H9 (cell line): ENCODE measurements around the gene BAMBI. TPM values are rescaled to one million over a fixed set of nuclear protein-coding genes. Genes with fewer than 3 reads are reported as not detected.

Source experiments
- DNase-seq: peaks from one replicate; pipeline ENCODE4 v3.0.0-alpha.2; 2017
- H2AFZ ChIP-seq: one replicate; pipeline ENCODE4 v1.6.1; 2013; ENCODE audit warnings: mild to moderate bottlenecking, low read length, control low read depth, moderate library complexity
- H2AK5ac ChIP-seq: 2 replicates; pipeline ENCODE4 v1.6.1; 2013; ENCODE audit warnings: low read length, control low read depth, mixed read lengths; ENCODE audit not compliant: insufficient read length
- H2BK120ac ChIP-seq: one replicate; pipeline ENCODE4 v1.6.1; 2013; ENCODE audit warnings: low read depth, mild to moderate bottlenecking, low read length, control low read depth, inconsistent platforms; ENCODE audit not compliant: poor library complexity, severe bottlenecking
- H2BK12ac ChIP-seq: 2 replicates; pipeline ENCODE4 v1.6.1; 2013; ENCODE audit warnings: low read length, control low read depth, mixed read lengths, low read depth; ENCODE audit not compliant: insufficient read length
- H2BK15ac ChIP-seq: 2 replicates; pipeline ENCODE4 v1.6.1; 2013; ENCODE audit warnings: low read depth, low read length, control low read depth
- H2BK20ac ChIP-seq: one replicate; pipeline ENCODE4 v1.6.1; 2013; ENCODE audit warnings: low read depth, mild to moderate bottlenecking, low read length, control low read depth, inconsistent platforms; ENCODE audit not compliant: poor library complexity, severe bottlenecking
- H2BK5ac ChIP-seq: 2 replicates; pipeline ENCODE4 v1.6.1; 2013; ENCODE audit warnings: low read length, control low read depth, mixed read lengths; ENCODE audit not compliant: insufficient read length
- H3K14ac ChIP-seq: 2 replicates; pipeline ENCODE4 v1.6.1; 2013; ENCODE audit warnings: low read length, control low read depth; ENCODE audit not compliant: insufficient read depth
- H3K18ac ChIP-seq: 2 replicates; pipeline ENCODE4 v1.6.1; 2013; ENCODE audit warnings: low read depth, mild to moderate bottlenecking, mixed read lengths, low read length, control low read depth; ENCODE audit not compliant: insufficient read length
- H3K23ac ChIP-seq: 2 replicates; pipeline ENCODE4 v1.6.1; 2013; ENCODE audit warnings: low read length, control low read depth, mixed read lengths, low read depth; ENCODE audit not compliant: insufficient read length
- H3K23me2 ChIP-seq: 2 replicates; pipeline ENCODE4 v1.6.1; 2013; ENCODE audit warnings: low read depth, mild to moderate bottlenecking, mixed read lengths, low read length, control low read depth; ENCODE audit not compliant: insufficient read length, poor library complexity, severe bottlenecking
- H3K27ac ChIP-seq: 2 replicates; pipeline ENCODE4 v1.5.1; 2013; ENCODE audit warnings: low read length, control low read depth, mixed read lengths, low read depth; ENCODE audit not compliant: insufficient read length
- H3K27me3 ChIP-seq: 2 replicates; pipeline ENCODE4 v1.6.1; 2013; ENCODE audit warnings: low read length, control low read depth, inconsistent platforms; ENCODE audit not compliant: insufficient read depth
- H3K4ac ChIP-seq: 2 replicates; pipeline ENCODE4 v1.6.1; 2013; ENCODE audit warnings: low read depth, mild to moderate bottlenecking, control low read depth, inconsistent platforms, low read length, moderate library complexity
- H3K4me1 ChIP-seq: 2 replicates; pipeline ENCODE4 v1.6.1; 2013; ENCODE audit warnings: low read length, control low read depth, inconsistent platforms; ENCODE audit not compliant: insufficient read depth
- H3K4me2 ChIP-seq: 2 replicates; pipeline ENCODE4 v1.6.1; 2013; ENCODE audit warnings: low read length, control low read depth, mixed read lengths; ENCODE audit not compliant: insufficient read length, insufficient read depth
- H3K56ac ChIP-seq: 2 replicates; pipeline ENCODE4 v1.6.1; 2013; ENCODE audit warnings: low read depth, mild to moderate bottlenecking, mixed read lengths, low read length, control low read depth; ENCODE audit not compliant: insufficient read length
- H3K79me1 ChIP-seq: 2 replicates; pipeline ENCODE4 v1.6.1; 2013; ENCODE audit warnings: low read depth, mild to moderate bottlenecking, moderate library complexity, low read length, control low read depth, inconsistent platforms; ENCODE audit not compliant: insufficient read depth, poor library complexity, severe bottlenecking
- H3K79me2 ChIP-seq: 2 replicates; pipeline ENCODE4 v1.6.1; 2013; ENCODE audit warnings: low read length, control low read depth, inconsistent platforms; ENCODE audit not compliant: insufficient read depth
- H3K9ac ChIP-seq: 2 replicates; pipeline ENCODE4 v1.6.1; 2013; ENCODE audit warnings: low read length, control low read depth, mixed read lengths; ENCODE audit not compliant: insufficient read length; ENCODE audit errors: extremely low read depth
- H3K9me3 ChIP-seq: one replicate; pipeline ENCODE4 v1.6.1; 2013; ENCODE audit warnings: low read depth, low read length, inconsistent platforms; ENCODE audit not compliant: control insufficient read depth
- H3T11ph ChIP-seq: one replicate; pipeline ENCODE4 v1.6.1; 2013; ENCODE audit warnings: mild to moderate bottlenecking, low read length, control low read depth, inconsistent platforms
- H4K20me1 ChIP-seq: one replicate; pipeline ENCODE4 v1.6.1; 2013; ENCODE audit not compliant: control insufficient read depth, insufficient read length, insufficient read depth
- H4K5ac ChIP-seq: 2 replicates; pipeline ENCODE4 v1.6.1; 2013; ENCODE audit warnings: low read depth, mild to moderate bottlenecking, mixed read lengths, low read length, control low read depth; ENCODE audit not compliant: insufficient read length
- H4K8ac ChIP-seq: replicated peaks from 2 replicates; pipeline ENCODE4 v1.6.1; 2013; ENCODE audit warnings: low read length, control low read depth, mixed read lengths, low read depth; ENCODE audit not compliant: insufficient read length
- H4K91ac ChIP-seq: 2 replicates; pipeline ENCODE4 v1.6.1; 2013; ENCODE audit warnings: low read depth, mild to moderate bottlenecking, moderate library complexity, mixed read lengths, low read length, control low read depth; ENCODE audit not compliant: insufficient read length
- H3K27ac Mint-ChIP-seq, 3 experiments: 2 replicates in 2 of 3; 3 replicates in 1 of 3; pipeline ENCODE4 v1.8.0; 2020 to 2021; ENCODE audit warnings: mixed read lengths in 3 of 3, mild to moderate bottlenecking in 1 of 3, moderate library complexity in 1 of 3
- H3K27me3 Mint-ChIP-seq: 2 replicates; pipeline ENCODE4 v1.8.0; 2021; ENCODE audit warnings: low read depth, mild to moderate bottlenecking, moderate library complexity, mixed read lengths
- H3K36me3 Mint-ChIP-seq, 3 experiments: 2 replicates in 2 of 3; 3 replicates in 1 of 3; pipeline ENCODE4 v1.8.0; 2020 to 2021; ENCODE audit warnings: low read depth in 3 of 3, mixed read lengths in 3 of 3; ENCODE audit not compliant: insufficient read depth in 1 of 3
- H3K4me1 Mint-ChIP-seq, 2 experiments: 2 replicates each; pipeline ENCODE4 v1.8.0; 2020; ENCODE audit warnings: mixed read lengths in 2 of 2
- H3K4me3 Mint-ChIP-seq, 2 experiments: 2 replicates in 1 of 2; 3 replicates in 1 of 2; pipeline ENCODE4 v1.8.0; 2020 to 2021; ENCODE audit warnings: mild to moderate bottlenecking in 2 of 2, mixed read lengths in 2 of 2, moderate library complexity in 1 of 2
- H3K9me3 Mint-ChIP-seq, 2 experiments: 2 replicates in 1 of 2; 3 replicates in 1 of 2; pipeline ENCODE4 v1.8.0; 2020; ENCODE audit warnings: mild to moderate bottlenecking in 2 of 2, mixed read lengths in 2 of 2, moderate library complexity in 1 of 2
- WGBS: extraction: QIAGEN DNeasy Blood & Tissue Kit; methylation state at CpG from one replicate; pipeline ENCODE4 v1.1.7; 2013; ENCODE audit warnings: missing lambda C conversion rate, low lambda C conversion rate, mixed read lengths; ENCODE audit not compliant: insufficient read length; ENCODE audit errors: extremely low coverage; 5-methylcytosine and 5-hydroxymethylcytosine counted together
- total RNA-seq: library from RNA; stranded (reverse); gene quantifications from 2 replicates; pipeline ENCODE4 v1.2.1, GENCODE V29; 2021
- TF ChIP-seq, protein P1 (sequence below): fragments of 200-600 bp; sonication (generic); conservative IDR thresholded peaks from 3 replicates; pipeline ENCODE4 v1.8.0; 2021; ENCODE audit warnings: antibody characterized with exemption, mild to moderate bottlenecking

BAMBI gene
- total RNA-seq, 1 experiment from 2014 or later: 16.8 TPM

DNA sequence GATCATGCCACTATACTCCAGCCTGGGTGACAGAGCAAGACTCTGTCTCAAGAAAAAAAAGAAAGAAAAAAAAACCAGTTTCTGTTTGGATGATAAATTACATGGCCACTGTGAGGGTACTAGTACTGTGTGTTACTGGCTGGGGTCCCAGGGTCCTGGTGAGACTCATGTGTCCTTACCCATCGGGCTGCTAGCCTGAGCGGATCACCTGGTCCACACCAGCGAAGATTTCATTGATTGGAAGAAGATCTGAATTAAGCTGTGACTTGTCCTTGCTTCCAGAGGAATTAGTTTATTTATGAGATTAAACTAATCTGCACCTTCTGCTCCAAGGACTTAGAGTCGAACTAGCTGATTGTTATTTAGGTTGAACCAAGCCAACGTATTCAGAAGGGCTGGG, 40.0 kb upstream of the BAMBI start:
- H3K23ac ChIP-seq: no peak overlapping the region
- no peak overlapping the region for H2BK12ac ChIP-seq
- H3K79me2 ChIP-seq: no peaks in the 10 kb centered on the region
- no CpG with 5 or more reads among the region's 5 CpGs for WGBS
- Mint-ChIP-seq H3K27ac (no peak overlapping the region), H3K4me3 (no peak overlapping the region), H3K9me3 (no peaks in the 10 kb centered on the region), H3K27me3 (no peaks in the 10 kb centered on the region), H3K36me3 (no peaks in the 10 kb centered on the region), H3K4me1 (no peaks in the 10 kb centered on the region)
- no peak overlapping the region for H3K56ac ChIP-seq
- no peak overlapping the region for H3K9ac ChIP-seq
- no peak for DNase-seq
- no peak overlapping the region for H3T11ph ChIP-seq
- H3K23me2 ChIP-seq: no peaks in the 10 kb centered on the region
- no peak overlapping the region for H4K8ac ChIP-seq
- H3K27ac ChIP-seq: no peak overlapping the region
- no peaks in the 10 kb centered on the region for H3K9me3 ChIP-seq
- no peak overlapping the region for H3K4ac ChIP-seq
- H4K5ac ChIP-seq: no peak overlapping the region
- TF ChIP-seq, protein P1, sequence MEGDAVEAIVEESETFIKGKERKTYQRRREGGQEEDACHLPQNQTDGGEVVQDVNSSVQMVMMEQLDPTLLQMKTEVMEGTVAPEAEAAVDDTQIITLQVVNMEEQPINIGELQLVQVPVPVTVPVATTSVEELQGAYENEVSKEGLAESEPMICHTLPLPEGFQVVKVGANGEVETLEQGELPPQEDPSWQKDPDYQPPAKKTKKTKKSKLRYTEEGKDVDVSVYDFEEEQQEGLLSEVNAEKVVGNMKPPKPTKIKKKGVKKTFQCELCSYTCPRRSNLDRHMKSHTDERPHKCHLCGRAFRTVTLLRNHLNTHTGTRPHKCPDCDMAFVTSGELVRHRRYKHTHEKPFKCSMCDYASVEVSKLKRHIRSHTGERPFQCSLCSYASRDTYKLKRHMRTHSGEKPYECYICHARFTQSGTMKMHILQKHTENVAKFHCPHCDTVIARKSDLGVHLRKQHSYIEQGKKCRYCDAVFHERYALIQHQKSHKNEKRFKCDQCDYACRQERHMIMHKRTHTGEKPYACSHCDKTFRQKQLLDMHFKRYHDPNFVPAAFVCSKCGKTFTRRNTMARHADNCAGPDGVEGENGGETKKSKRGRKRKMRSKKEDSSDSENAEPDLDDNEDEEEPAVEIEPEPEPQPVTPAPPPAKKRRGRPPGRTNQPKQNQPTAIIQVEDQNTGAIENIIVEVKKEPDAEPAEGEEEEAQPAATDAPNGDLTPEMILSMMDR: no peak
- H2BK15ac ChIP-seq: no peak overlapping the region
- no peak overlapping the region for H2AK5ac ChIP-seq
- H3K27me3 ChIP-seq: no peaks in the 10 kb centered on the region
- H4K20me1 ChIP-seq: no peaks in the 10 kb centered on the region
- H2BK120ac ChIP-seq: no peak overlapping the region
- no peak overlapping the region for H2BK20ac ChIP-seq
- no peak overlapping the region for H4K91ac ChIP-seq
- H3K4me2 ChIP-seq: no peak overlapping the region
- no peaks in the 10 kb centered on the region for H3K79me1 ChIP-seq
- no peak overlapping the region for H3K18ac ChIP-seq
- no peaks in the 10 kb centered on the region for H3K4me1 ChIP-seq
- H2AFZ ChIP-seq: no peak overlapping the region
- H3K14ac ChIP-seq: no peak overlapping the region
- no peak overlapping the region for H2BK5ac ChIP-seq
